Ovary (tissue), 3 donors: ENCODE data around the gene NAB2.

Experiments
- POLR2A ChIP-seq: fragments of 450-650 bp; IDR thresholded peaks from one replicate; pipeline ENCODE4 v1.6.1; 2017; ENCODE audit warnings: antibody characterized with exemption, mild to moderate bottlenecking, moderate library complexity
- TF ChIP-seq, protein P1 (sequence below), 3 donors: fragments of 450-650 bp in 2 of 3; fragments of 200-600 bp in 1 of 3; IDR thresholded peaks; one replicate each; pipeline versions ENCODE4 v1.5.1 to v1.8.0; 2016 to 2022; ENCODE audit warnings: antibody characterized with exemption in 3 of 3, mild to moderate bottlenecking in 1 of 3
- donor health status: DM: no; HTN: no; CAD: no.

DNA sequence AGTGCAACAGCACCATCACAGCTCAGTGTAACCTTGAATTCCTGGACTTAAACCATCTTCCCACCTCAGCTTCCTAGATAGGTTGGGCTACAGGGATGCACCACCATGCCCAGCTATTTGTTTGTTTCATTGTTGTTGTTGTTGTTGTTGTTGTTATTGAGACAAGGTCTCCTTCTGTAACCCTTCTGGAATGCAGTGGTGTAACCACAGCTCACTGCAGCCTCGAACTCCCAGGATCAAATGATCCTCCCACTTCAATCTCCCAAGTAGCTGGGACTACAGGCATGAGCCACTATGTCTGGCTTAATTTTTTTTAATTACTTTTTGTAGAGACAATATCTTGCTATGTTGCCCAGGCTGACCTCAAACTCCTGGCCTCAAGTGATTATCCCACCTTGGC lies 9.1 kb upstream of the NAB2 start:
- TF ChIP-seq, protein P1, sequence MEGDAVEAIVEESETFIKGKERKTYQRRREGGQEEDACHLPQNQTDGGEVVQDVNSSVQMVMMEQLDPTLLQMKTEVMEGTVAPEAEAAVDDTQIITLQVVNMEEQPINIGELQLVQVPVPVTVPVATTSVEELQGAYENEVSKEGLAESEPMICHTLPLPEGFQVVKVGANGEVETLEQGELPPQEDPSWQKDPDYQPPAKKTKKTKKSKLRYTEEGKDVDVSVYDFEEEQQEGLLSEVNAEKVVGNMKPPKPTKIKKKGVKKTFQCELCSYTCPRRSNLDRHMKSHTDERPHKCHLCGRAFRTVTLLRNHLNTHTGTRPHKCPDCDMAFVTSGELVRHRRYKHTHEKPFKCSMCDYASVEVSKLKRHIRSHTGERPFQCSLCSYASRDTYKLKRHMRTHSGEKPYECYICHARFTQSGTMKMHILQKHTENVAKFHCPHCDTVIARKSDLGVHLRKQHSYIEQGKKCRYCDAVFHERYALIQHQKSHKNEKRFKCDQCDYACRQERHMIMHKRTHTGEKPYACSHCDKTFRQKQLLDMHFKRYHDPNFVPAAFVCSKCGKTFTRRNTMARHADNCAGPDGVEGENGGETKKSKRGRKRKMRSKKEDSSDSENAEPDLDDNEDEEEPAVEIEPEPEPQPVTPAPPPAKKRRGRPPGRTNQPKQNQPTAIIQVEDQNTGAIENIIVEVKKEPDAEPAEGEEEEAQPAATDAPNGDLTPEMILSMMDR (IDR thresholded peaks at IDR 0.05), result no peak
- no peak for TF ChIP-seq POLR2A
